HG02571 (cell line): ENCODE measurements around the gene ASTN2.

ENCODE experiments used
- ATAC-seq: cut with Tn5 transposase; IDR thresholded peaks from one replicate; pipeline ENCODE4 v1.9.1; 2021; ENCODE audit warnings: mild to moderate bottlenecking, moderate library complexity; ENCODE audit not compliant: unreplicated experiment

ASTN2 gene

DNA sequence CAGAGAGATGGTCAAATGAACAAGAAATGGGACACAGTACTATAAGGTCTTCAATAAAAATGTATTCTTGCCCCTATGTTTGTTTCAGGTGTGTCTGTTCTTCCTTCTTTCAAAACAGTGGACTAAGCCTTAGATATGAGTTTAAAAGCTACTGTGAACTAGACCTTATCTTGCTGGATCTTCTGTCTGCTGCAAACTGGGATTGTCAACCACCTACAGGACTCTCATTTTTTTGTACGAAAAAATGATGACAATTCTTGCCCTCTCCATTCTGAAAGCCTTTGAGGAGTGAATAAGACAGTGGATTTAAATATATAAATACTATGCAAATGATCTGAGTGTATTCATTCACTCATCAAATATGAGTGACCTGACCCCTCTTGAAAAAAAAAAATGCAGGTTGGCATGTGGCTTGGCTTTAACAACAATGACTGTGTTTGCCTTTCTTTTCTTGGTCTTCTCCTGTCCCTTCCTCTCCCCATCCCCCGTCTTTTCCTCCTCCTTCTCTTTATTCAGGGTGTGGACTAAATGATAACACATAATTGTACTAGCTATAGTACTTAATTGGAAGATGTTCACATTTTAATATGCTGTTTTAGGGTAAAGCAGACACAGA lies 963.2 kb downstream of the ASTN2 start:
- ATAC-seq = no peak

DNA sequence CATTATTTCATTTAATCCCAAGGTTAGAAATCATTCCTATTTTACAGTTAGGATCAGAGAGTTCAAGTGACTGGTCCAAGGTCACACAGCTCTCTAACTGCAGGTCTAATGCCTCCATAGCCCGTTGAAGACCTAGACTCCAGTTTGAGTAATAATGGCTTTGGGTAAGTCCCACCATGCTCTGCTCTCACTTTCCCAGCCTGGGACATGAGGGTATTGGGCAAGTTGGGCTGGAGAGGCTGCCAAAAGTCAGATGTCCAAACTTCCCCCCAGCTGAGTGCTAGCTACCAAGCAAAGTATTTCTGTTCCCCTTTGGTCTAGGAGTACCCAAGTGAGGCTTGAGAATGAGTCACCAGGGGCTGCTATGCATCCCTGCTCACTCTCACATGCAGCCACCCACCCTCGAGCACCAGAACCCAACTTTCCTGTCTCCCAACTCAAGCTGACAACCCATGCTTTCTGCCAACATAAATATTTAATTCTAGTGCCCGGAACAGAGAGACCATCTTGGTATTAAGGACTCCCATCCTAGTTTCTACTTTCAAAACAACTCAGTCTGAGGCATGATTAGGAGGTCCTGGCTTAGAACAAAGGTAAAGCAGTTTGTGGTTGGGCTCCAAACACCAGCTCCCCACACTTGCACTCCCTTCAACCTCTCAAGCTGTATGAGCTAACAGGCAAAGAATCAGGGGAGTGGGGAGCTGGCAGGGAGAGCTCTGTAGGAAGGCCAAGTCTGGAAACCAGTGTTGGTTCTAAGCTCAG lies 964.3 kb downstream of the ASTN2 start:
- peak; percentile 63 for ATAC-seq

DNA sequence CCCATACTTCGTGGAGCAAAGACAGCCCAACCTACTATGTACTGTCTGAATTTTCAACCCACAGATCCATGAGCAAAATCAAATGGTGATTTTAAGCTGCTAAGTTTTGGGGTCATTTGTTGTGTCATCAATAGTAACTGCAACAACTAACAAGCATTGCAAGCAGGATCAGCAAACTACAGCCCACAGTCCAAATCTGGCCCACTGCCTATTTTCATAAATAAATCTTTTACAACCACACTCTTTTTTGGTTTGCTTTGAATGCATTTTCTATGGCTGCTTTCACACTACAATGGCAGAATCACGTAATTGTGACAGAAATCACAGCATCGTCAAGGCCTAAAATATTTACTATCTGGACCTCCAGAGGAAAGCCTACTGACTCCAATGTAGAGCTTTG lies 964.9 kb downstream of the ASTN2 start:
- no peak for ATAC-seq

DNA sequence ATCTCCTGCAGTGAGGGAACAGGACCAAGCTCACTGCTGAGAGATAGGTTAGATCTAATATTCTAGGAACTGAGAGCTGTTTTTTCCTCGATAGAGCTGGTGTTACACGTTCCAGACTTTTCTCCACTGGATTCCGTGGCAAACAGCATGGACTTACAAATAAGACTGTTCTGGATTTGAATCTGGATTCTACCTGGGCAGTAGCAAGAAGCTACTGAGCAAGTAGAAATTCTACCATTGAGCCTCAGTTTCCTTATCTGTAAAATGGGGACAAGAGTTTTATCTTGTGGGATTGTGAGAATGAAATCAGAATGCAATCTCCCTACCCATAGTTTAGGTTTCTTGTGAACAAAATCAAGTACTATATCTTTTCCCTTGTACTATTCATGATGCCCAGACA lies 966.4 kb downstream of the ASTN2 start:
- no peak for ATAC-seq

DNA sequence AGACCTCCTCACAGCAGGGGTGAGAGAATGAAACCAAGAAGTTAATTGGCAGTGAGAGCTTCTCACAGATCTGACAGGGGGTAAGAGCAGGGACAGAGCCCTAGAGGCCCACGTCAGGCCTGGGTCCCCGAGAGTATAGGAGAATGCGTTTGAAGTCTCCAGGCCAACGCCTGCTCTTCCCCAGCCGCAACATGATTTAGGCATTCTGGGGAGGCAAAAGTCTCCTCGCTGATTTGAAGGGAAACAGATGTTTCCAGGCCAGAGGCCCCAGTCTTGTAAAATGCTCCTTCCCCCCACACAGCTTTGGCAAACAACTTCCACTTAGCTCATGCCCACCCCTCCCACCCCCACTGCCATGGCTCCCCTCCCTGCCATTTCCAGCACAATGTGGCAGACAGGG lies 966.9 kb downstream of the ASTN2 start:
- ATAC-seq = no peak

DNA sequence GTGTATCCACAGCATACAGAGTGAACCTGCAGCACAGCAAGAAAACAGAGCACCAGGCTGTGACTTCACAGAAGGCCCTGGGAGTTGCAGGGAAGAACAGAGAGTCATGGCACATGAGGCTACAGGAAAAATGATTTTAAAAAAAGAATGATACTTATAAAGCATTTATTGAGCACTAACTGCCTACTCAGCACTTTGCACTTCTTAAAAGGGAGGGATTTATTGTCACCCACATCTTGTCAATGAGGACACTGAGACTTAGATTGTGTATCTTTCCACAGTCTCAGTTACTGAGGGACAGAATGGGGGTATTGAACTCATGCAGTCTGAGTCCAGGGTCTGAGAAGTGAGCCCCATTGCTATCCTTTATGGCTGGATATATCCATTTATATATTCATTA lies 972.3 kb downstream of the ASTN2 start:
- ATAC-seq = no peak

DNA sequence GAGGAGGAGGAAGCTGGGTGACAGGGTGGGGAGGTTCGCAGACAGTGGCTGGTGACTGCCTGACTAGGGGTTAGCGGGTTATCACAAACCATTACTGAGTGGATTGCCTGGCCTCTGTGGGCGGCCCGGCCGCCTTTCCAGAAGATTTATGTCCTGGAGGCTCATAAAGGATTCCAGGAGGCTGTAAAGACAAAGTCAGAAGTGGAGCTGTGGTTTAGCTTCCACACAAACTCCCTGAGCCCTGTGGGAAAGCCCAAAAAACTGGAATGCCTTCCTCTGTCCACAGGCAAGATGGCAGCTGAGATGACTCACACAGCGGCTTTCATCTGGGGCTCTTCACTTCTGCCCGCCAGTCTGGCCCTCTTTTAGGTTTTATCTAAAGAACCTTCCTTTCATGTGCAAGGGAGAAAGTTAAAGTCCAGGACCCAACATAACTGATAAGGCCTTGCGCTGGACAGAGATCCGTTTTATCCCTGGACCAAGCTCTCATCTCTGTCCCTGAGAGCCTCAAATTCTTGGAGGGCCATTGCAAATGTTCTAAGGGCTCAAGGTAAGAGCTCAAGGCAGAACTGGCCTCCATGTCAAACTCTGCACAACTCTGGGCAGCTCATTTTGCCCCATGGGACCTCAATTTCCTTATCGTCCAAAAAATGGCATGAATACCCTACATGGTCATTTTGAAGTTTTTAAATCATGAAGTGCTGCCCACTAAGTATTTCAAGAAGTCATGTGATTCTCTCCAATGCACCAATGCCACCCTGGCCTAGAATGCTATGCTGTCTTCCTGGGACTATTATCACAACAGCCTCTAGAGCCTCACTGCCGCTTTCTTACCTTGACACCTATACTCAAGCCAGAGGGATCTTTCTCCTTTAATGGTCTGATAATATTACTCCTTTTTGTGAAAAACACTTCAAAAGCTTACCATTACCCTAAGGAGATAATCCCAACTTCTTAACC lies 977.2 kb downstream of the ASTN2 start:
- ATAC-seq = no peak

DNA sequence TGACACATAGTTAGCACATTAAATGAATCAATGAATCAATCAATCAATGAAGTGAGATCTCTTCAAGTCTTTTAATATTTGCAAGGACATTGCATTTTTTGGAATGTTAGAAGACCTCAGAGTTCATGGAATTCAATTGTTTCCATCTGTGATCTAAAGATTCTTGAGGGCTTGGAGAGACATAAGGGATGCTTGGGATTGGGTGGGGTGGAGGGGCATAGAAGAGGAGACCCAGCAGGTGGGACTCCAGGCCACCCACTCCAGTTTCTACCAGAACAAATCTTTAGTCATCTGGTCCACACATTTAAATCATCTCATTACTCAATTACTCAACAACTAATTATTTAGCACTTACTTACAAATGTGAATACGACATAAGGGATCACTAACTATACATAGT lies 978.7 kb downstream of the ASTN2 start:
- ATAC-seq = no peak

DNA sequence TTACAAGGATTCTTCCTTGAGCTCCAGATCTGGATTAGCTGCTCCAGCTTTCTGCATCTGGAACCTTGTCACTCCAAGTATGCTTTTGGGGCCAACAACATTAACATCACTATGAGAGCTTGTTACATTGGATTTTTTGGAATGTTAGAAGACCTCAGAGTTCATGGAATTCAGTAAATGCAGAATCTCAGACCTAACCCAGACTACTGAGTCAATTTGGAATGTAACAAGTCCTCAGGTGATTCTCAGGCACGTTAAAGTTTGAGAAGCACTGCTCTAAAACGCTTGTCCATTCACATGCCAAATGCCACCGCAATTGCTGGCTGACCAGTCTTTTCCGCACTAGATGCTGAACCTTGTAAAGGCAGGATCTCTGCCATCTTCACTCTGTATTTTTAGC lies 979.2 kb downstream of the ASTN2 start:
- no peak for ATAC-seq

DNA sequence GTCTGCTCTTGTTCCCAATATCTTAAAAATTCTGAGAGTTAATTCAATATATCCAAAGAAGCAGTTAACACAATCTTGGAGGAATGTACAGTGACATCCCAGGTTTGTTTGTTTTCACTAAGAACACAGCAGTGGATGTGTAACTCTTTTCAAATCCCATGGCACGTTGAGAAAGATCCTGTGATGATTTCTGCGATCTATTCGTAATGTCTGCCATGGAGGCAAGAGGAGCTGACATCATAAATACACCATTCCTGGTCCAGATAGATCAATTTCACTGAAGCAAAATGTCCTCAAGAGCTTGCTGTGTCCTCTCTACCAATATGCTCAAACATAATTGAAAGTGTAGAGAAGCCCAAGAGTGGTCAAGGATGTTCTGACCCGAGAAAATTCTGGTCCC lies 980.5 kb downstream of the ASTN2 start:
- no peak for ATAC-seq

DNA sequence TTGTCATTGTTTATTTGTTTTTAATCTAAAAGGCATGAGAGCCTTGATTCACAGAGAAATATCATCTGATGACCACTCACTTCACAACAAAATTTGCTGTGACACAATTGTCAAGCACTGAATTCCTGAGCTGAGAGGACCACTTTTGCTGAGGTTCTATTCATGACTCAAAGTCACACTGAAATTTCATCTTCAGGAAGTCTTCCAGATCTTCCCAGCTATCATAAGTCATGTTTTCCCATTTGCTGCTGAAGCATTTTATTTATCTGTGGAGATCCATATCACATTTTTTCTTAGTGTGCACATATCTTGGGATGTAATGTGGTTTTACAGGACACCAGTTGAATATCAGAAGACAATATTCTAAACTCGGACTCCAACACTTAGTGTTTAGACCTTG lies 982.8 kb downstream of the ASTN2 start:
- ATAC-seq = no peak

DNA sequence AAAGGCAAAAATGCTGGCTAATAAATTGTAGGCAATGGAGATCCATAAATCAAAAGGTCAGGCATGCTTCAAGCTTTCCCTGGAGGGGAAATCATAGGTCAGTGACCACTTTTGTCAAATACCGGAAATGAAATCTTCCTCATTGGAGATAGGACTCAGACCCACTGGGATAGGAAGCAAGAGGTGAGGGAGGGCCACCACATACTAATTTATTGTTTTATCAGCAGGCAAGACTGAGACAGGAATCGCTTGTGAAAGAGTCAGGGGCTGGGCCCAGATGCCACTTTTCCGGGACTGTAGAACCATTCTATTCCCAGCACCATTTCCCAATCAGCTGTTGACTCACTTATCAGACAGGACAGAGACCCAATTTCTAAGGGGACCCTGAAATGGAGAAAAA lies 984.0 kb downstream of the ASTN2 start:
- no peak for ATAC-seq

DNA sequence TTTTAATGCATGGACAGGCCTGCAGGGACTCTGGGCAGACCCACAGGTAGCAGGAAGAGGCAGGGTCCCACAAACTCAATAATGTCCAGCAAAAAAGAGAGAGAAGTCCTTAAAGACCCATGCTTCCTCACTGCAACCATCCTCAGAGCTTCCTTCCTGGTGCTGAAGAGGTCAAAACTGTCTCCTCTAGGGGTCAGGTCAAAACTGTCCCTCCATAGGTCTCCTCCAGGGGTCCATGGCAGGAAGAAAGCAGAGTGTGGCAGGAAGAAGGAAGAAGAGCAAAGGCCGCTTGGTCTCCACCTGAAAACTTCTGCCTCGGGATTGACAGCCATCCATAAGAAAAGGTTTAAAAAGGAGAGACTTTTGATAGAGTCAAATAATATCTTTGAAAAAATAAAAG lies 989.6 kb downstream of the ASTN2 start:
- ATAC-seq = no peak

DNA sequence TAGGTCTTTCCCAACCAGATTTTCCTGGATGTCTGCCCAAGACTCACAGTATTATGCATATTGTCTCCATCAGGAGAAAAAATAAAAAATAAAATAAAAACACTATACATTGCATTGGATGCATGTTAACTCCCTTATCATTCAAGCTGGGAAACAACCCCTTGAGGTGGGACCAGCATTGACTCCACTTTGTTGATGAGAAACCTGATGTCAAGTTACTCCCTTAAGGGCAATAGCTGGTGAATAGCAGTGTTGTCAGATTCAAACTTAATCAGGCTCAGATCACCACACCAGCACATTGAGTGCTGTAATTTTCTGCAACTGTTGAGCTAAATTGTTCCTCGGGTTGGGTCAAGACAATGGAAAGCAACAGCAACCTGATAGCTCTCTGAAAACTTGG lies 991.7 kb downstream of the ASTN2 start:
- no peak for ATAC-seq

DNA sequence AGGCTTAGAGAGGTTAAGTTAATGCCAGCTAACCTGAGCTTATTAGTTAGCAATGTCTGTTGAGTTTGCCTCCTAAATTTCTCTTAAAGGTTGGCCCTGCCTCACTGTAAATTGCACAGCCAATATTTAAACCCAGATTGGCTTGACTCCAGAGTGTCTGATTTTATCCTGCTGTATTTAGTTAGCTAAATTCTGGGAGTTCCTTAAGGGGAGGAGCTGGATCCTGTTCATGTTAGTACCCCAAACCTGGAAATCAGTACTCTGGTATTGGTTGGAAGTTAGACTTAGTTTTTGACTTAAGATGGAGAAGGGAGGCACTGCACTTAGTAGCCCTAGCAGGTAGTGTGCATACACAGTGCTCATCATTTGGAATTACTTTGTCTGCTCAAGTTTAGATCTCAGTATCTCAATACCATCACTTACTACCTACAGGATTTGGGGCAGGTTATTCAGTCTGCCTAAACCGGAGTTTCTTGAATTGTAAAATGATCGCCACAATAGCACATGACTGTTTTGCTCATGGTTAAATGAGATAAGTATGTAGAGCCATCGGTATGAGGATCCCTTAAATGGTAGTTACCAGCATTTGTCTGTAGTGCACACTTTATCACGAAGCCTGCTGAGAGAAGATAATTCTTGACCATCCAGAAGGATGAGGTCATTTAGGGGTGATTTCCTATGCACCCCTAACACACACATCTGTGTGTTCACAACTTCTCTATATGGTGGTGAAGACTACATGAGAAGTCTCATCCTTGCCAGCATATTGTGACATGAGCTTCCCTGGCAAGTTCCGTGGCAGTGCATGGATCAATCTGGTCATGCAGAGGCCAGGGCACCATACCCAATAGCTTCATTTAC lies 992.5 kb downstream of the ASTN2 start:
- ATAC-seq = no peak

DNA sequence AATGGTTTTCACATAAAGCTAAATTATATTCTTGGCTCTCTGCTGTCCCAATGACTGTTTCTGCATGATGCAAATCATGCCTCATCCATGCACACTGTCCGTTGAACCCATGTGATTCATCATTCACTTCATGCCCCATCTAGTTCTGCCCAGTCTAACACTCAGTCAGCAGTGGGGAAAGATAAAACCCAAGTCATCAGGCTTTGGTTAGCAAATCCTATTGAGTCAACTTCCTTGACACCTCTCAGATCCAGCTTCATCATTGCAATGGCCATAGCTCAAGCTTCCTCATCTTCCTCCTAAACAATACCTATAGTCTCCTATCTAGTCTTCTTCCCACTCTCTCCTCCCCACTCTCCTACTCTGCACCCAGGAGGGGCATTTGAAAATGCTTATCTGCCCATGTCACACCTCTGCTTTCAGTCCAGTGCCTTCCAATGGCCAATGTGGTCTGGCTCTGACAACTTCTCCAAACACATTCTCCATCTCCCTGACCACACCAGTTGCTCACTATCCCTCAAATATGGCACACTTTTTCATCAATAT lies 993.8 kb downstream of the ASTN2 start:
- ATAC-seq = no peak

DNA sequence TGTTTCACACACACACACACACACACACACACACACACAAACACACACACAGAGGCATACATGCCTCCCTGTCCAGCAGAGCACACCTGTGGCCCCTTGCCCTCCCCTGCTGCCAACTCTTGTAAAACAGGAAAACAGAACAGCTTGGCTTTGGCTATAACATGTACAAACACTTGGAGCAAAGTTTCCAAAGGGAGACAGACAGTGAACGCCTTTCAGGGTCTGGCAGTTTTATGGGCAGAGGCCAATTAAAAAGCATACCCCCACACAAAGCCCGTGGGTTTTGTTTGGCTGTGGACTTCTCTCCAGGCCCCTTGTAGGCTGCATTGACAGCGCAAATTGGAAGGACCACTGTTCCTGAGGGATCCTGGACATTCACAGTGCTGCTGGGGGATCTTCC lies 995.7 kb downstream of the ASTN2 start:
- no peak for ATAC-seq

DNA sequence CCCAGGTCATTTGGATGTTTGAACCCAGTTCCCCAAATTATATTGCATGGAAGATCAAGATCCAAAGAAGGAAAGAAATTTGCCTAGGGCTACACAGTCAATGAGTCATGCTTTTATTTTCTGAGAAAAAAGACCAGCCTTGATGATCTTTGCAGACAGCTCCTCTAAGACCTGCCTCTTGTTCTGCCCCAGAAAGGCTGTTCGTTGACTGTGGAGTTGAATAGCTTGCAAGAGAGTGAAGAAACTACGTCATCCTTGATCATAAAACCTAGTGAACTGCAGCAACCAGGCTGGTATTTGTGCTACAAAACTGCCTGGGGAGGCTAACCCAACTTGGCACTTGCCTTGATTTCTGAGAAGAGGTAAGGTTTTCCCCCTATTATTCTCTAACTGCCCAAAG lies 997.4 kb downstream of the ASTN2 start:
- ATAC-seq = no peak

DNA sequence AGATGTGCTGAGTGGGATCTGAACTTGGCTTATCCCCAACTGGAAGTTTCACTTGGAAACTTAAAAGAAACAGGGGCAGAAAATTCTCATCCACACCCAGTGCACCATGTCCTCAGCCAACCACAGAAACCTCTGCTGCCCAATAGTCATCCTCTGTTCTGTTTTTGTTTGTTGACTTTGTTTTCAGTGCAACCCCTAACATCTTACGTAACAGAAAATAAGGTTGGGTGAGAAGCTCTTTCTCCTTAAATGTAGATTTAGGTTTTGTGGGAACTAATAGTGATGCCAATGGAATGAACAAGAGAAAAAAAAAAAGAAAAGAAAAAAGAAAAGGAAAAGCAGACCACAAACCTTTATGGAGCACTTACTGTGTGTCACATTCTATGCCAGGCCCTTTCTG lies 998.4 kb downstream of the ASTN2 start:
- ATAC-seq = no peak

DNA sequence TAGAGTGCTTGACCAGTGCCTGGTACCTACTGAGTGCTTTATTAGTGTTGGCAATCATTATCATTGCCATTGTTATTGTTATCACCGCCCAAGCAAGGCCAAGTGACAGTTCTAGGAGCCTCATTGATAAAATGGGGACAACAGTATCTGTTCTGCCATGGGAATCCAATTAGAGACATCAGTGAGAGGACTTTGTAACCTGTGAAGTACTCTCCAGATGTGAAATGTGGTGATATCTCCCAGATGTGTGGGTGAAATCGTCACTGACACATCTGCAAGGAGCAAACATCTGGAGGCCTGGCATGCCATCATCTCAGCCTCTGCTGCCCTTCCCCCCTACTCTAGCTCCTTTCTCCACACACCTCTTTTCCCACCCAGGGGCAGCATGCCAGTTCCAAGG lies 1000.5 kb downstream of the ASTN2 start:
- ATAC-seq = no peak

DNA sequence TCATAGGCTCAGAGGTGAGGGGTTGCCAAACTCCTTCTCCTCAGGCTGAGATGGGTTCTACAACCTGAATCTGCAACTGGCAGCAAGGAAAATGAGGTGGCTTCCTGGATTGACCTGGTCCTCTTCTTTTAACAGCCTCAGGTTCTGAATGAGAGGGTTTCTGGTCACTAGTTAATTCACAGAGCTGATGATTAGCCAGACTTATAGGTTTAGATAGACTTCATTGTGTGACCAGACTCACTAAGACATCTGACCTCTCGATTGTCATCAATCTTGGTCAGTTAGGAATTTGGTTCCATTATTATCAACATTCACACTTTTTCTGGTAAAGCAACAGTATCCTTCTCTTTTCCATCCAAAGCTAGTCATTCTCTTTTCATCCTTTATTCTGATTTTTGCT lies 1003.4 kb downstream of the ASTN2 start:
- no peak for ATAC-seq
